ENCODE results near the gene TNFRSF12A. TPM values are rescaled to one million over a fixed set of nuclear protein-coding genes. Genes with fewer than 3 reads are reported as not detected.
"Not testable (repeated sequence)": the region's sequence is repeated elsewhere in the genome, so short reads cannot be mapped to it uniquely, and the experiment has no call there.

Gene TNFRSF12A
- total RNA-seq, 1 donor from 2014 or later, result 229 TPM

- intact Hi-C loops (cut with DNase I), result loop anchor here (2.0 to 5.0 kb wide), 2 partner anchors 70 to 109 kb away; no protein-coding TSS in a partner anchor
These were observed 38.2 kb downstream of the TNFRSF12A start for GRCh38 chr16:3058139-3059030.

GRCh38 chr16:3059041-3059722, 39.0 kb downstream of the TNFRSF12A start:
- DNase-seq (ENCODE audit: low spot score), result peak; percentile 95
- intact Hi-C loops (cut with DNase I), result loop anchor here (2.0 to 5.0 kb wide), 2 partner anchors 70 to 108 kb away; no protein-coding TSS in a partner anchor

More at GRCh38 chr16:3058139-3059030, 38.2 kb downstream of the TNFRSF12A start:
- peak; percentile 86 for DNase-seq (ENCODE audit: low spot score)

GRCh38 chr16:3059723-3060242, 39.6 kb downstream of the TNFRSF12A start:
- intact Hi-C loops (cut with DNase I), result loop anchor here (2.0 to 5.0 kb wide), 3 partner anchors 38 to 108 kb away; partner anchors contain the start of gene ZSCAN10
- no peak for DNase-seq (ENCODE audit: low spot score)

- no peak for DNase-seq (ENCODE audit: low spot score)
- intact Hi-C loops (cut with DNase I), result loop anchor here (5.0 kb wide), 1 partner anchor 37 kb away; the partner anchor contains the start of gene ZSCAN10
These were observed 40.4 kb downstream of the TNFRSF12A start for GRCh38 chr16:3060339-3061127.

GRCh38 chr16:3062553-3062952, 42.4 kb downstream of the TNFRSF12A start:
- DNase-seq (ENCODE audit: low spot score), result no peak
- intact Hi-C loops (cut with DNase I), result loop anchor here (5.0 kb wide), 1 partner anchor 35 kb away; the partner anchor contains the start of gene ZSCAN10

- intact Hi-C loops (cut with DNase I), result loop anchor here (5.0 kb wide), 1 partner anchor 33 kb away; the partner anchor contains the start of gene ZSCAN10
These were observed 43.6 kb downstream of the TNFRSF12A start for GRCh38 chr16:3063625-3064386.

GRCh38 chr16:3065069-3065741, 45.0 kb downstream of the TNFRSF12A start, which contains the start of gene IL32:
Gene IL32 (plus strand): TSS chr16:3065640. CDS start chr16:3065812, 172 bp downstream.
- intact Hi-C loops (cut with DNase I), result no loop called here

More at GRCh38 chr16:3063625-3064386, 43.6 kb downstream of the TNFRSF12A start:
- DNase-seq (ENCODE audit: low spot score), result no peak

GRCh38 chr16:3065742-3066439, 45.7 kb downstream of the TNFRSF12A start:
- intact Hi-C loops (cut with DNase I), result no loop called here
- no peak for DNase-seq (ENCODE audit: low spot score)

More at GRCh38 chr16:3065069-3065741, 45.0 kb downstream of the TNFRSF12A start, which contains the start of gene IL32:
- DNase-seq (ENCODE audit: low spot score), result peak; percentile 86

GRCh38 chr16:3066440-3066748, 46.2 kb downstream of the TNFRSF12A start:
- intact Hi-C loops (cut with DNase I), result no loop called here
- DNase-seq (ENCODE audit: low spot score), result no peak

- no peak for DNase-seq (ENCODE audit: low spot score)
- intact Hi-C loops (cut with DNase I), result no loop called here
These were observed 48.3 kb downstream of the TNFRSF12A start for GRCh38 chr16:3068487-3068886.

GRCh38 chr16:3069146-3069545, 49.0 kb downstream of the TNFRSF12A start:
- intact Hi-C loops (cut with DNase I); DNase-seq (ENCODE audit: low spot score): not testable (repeated sequence)

- DNase-seq (ENCODE audit: low spot score), result no peak
- intact Hi-C loops (cut with DNase I), result no loop called here
These were observed 50.5 kb downstream of the TNFRSF12A start for GRCh38 chr16:3070608-3071111.

GRCh38 chr16:3071655-3072054, 51.5 kb downstream of the TNFRSF12A start:
- DNase-seq (ENCODE audit: low spot score), result no peak
- intact Hi-C loops (cut with DNase I), result no loop called here
